Central memory CD8-positive, alpha-beta T cell (primary cell): Measurements from ENCODE around the gene PTPRF.

ENCODE experiments used
- ATAC-seq: fragments of 150-1000 bp; cut with Tn5 transposase; replicated peaks from 2 replicates; pipeline ENCODE4 v1.10.0; 2022; ENCODE audit warnings: mild to moderate bottlenecking, moderate FRiP score, moderate number of reproducible peaks; ENCODE audit not compliant: poor library complexity, severe bottlenecking; ENCODE audit errors: extremely low read depth
- DNase-seq, 2 donors: peaks; one replicate each; pipeline ENCODE4 v3.0.0; 2021; ENCODE audit warnings: low spot score in 2 of 2
- H3K27ac Mint-ChIP-seq: one replicate; pipeline ENCODE4 v1.8.0; 2022; ENCODE audit warnings: low read depth, mild to moderate bottlenecking, moderate library complexity, mixed read lengths
- H3K27me3 Mint-ChIP-seq: one replicate; pipeline ENCODE4 v1.8.0; 2022; ENCODE audit warnings: mixed read lengths
- H3K36me3 Mint-ChIP-seq: one replicate; pipeline ENCODE4 v1.8.0; 2022; ENCODE audit warnings: mild to moderate bottlenecking, moderate library complexity, mixed read lengths; ENCODE audit not compliant: insufficient read depth
- H3K4me1 Mint-ChIP-seq: one replicate; pipeline ENCODE4 v1.8.0; 2022; ENCODE audit warnings: mixed read lengths
- H3K4me3 Mint-ChIP-seq: one replicate; pipeline ENCODE4 v1.8.0; 2022; ENCODE audit warnings: mild to moderate bottlenecking, moderate library complexity, mixed read lengths
- H3K9me3 Mint-ChIP-seq: one replicate; pipeline ENCODE4 v1.8.0; 2022; ENCODE audit warnings: mixed read lengths

The PTPRF gene

DNA sequence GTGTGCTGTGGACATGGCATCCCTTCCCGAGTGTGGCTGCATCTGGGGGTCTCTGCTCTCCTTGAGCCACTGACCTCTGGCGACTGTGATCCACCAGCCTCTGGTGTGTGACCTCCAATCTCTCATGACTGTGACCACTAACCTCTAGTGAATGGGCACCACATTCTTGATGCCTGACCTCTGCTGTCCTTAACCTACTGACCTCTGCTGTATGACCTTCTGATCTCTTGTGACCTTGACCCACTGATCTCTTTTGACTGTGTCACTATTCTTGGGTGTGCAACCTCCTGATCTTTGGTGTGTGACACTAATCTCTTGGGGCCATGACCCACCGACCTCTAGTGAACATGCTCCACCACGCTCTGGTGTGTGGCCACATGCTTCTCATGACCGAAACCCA is 73.5 kb downstream of the PTPRF start:
- Mint-ChIP-seq H3K36me3 (peaks cover 2% of the 10 kb centered on the region), H3K4me1 (no peaks in the 10 kb centered on the region), H3K27ac (no peak overlapping the region), H3K9me3 (no peaks in the 10 kb centered on the region), H3K27me3 (peaks cover 6% of the 10 kb centered on the region), H3K4me3 (no peak overlapping the region)
- no peak for DNase-seq
- ATAC-seq, result no peak

DNA sequence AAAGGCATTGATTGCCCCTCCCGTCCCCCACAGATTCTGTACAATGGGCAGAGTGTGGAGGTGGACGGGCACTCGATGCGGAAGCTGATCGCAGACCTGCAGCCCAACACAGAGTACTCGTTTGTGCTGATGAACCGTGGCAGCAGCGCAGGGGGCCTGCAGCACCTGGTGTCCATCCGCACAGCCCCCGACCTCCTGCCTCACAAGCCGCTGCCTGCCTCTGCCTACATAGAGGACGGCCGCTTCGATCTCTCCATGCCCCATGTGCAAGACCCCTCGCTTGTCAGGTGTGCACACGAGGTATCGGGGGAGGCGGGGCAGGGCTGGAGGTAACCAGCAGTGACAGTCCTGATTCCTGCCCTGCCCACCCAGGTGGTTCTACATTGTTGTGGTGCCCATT is 74.5 kb downstream of the PTPRF start:
- Mint-ChIP-seq H3K27ac (no peak overlapping the region), H3K9me3 (no peaks in the 10 kb centered on the region), H3K36me3 (peaks cover 2% of the 10 kb centered on the region), H3K4me3 (no peak overlapping the region), H3K27me3 (peaks cover 11% of the 10 kb centered on the region), H3K4me1 (no peaks in the 10 kb centered on the region)
- ATAC-seq (no peak), DNase-seq (no peak)

DNA sequence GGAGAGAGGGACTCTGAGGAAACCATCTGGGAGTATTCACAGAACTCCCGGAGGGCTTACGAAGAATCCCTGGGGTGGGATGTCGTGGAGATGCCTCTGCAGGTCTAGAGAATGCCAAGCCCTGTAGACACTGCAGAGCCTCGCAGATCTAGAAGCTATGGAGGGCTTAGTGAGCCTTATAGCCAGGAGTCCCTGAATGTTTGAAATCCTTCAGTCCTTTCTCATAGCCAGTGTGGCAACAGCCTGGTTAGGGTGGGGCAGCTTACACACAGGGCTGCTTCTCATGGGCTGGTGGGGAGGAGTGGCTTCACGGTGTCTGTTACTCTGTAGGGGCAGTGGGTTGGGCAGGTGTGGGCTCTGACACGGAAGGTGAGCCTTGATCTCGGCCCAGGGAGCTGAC is 75.1 kb downstream of the PTPRF start:
- Mint-ChIP-seq H3K4me3 (no peak overlapping the region), H3K27ac (no peak overlapping the region), H3K4me1 (no peaks in the 10 kb centered on the region), H3K9me3 (no peaks in the 10 kb centered on the region), H3K36me3 (peaks cover 2% of the 10 kb centered on the region), H3K27me3 (peaks cover 12% of the 10 kb centered on the region)
- ATAC-seq (no peak), DNase-seq (no peak)

DNA sequence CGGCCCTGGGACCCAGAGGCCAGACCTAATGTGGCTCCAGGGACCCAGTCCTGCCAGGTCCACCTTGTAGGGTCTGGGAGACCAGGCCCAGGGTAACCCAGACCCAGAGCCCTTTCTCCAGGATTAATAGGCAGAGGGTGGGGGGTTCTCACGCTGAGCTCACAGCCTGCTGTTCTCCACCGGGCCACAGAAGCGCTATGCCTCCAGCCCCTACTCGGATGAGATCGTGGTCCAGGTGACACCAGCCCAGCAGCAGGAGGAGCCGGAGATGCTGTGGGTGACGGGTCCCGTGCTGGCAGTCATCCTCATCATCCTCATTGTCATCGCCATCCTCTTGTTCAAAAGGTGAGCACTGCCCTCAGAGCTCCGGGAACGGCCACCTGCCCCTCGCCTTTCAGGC is 75.9 kb downstream of the PTPRF start:
- H3K9me3 Mint-ChIP-seq, result no peaks in the 10 kb centered on the region

DNA sequence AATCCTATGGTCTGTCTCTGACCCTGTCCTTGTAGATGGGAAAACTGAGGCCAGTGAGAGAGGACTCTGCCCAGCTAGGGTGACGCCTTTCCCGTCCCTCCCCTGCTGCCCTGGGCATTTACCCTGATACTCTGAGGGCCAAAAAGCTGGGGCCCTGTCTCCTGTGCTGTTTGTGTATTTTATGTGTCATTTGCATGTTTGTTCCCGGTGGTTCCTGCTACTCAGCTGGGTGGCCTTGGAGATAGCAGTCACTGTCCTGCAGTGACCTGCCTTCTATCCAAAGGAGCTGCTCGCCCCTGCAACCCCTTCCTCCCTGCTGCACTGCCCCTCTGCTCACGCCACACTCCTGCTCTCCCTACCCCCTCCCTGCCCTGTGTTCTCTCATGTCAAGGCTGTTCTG is 78.1 kb downstream of the PTPRF start:
- Mint-ChIP-seq H3K4me1 (no peaks in the 10 kb centered on the region), H3K4me3 (no peak overlapping the region), H3K27ac (no peak overlapping the region), H3K36me3 (no peaks in the 10 kb centered on the region), H3K27me3 (peaks cover 38% of the 10 kb centered on the region), H3K9me3 (no peaks in the 10 kb centered on the region)
- no peak for ATAC-seq
- no peak for DNase-seq

More for the DNA sequence above, 75.9 kb downstream of the PTPRF start:
- no peak overlapping the region for H3K27ac Mint-ChIP-seq
- H3K36me3 Mint-ChIP-seq, result peaks cover 2% of the 10 kb centered on the region
- ATAC-seq, result no peak
- DNase-seq, result no peak
- H3K27me3 Mint-ChIP-seq, result peaks cover 21% of the 10 kb centered on the region
- no peaks in the 10 kb centered on the region for H3K4me1 Mint-ChIP-seq
- H3K4me3 Mint-ChIP-seq, result no peak overlapping the region

DNA sequence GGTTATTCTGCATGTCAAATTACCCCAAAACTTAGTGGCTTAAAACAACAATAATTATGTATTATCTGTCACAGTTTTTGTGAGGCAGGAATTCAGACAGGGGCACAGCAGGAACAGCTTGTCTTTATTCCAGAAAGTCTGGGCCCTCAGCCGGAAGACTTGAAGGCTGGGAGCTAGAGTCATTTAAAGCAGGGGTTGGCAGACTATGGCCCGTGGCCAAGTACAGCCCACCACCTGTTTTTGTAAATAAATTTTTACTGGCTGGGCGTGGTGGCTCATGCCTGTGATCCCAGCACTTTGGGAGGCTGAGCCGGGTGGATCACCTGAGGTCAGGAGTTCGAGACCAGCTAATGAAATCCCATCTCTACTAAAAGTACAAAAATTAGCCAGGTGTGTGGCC is 79.7 kb downstream of the PTPRF start:
- ATAC-seq (no peak), DNase-seq (no peak)
- H3K27ac Mint-ChIP-seq, result no peak overlapping the region
- no peaks in the 10 kb centered on the region for H3K9me3 Mint-ChIP-seq
- no peak overlapping the region for H3K4me3 Mint-ChIP-seq
- no peaks in the 10 kb centered on the region for H3K4me1 Mint-ChIP-seq
- peaks cover 38% of the 10 kb centered on the region for H3K27me3 Mint-ChIP-seq
- no peaks in the 10 kb centered on the region for H3K36me3 Mint-ChIP-seq

DNA sequence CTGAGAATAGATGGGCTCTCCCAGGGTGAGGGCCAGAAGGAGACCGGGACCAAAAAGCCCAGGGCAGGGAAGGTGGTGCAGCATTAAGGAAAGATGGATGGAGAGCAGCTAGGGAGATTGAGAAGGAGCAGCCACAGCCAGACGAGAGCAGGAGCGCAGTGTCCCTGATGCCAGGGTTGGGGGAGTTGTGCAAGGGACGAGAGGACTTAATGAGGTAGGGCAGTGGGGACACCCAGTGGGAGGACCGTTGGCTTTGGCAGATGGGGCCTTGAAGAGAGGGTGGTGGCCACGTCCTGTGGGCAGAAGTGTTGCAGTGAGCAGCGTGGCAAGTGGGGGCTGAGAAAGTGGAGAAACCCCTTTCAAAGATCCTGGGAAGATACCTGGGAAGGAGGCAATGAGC is 81.3 kb downstream of the PTPRF start:
- no peaks in the 10 kb centered on the region for H3K36me3 Mint-ChIP-seq
- no peak overlapping the region for H3K4me3 Mint-ChIP-seq
- no peak for ATAC-seq
- H3K27ac Mint-ChIP-seq, result no peak overlapping the region
- peaks cover 38% of the 10 kb centered on the region for H3K27me3 Mint-ChIP-seq
- H3K9me3 Mint-ChIP-seq, result no peaks in the 10 kb centered on the region
- H3K4me1 Mint-ChIP-seq, result no peaks in the 10 kb centered on the region
- no peak for DNase-seq

DNA sequence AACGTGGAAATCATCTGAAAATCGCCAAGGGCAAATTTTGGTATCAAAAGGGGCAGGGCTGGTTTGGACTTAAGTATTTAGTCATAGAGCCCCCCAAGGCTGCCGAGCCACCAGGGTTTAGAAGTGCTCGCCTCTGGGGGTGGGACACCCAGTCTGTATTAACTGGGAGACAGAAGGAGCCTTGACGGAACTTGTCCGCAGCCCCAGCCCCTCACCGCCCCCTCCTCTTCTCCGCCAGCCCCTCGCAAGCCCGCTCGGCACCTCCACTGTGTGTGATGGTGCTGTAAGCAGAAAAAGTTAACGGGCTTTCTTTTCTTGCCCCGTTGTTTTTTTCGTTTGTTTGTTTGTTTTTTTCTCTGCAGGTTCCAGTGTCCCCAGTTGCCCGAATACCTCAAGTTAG is 81.7 kb downstream of the PTPRF start:
- ATAC-seq (no peak), DNase-seq (no peak)
- H3K9me3 Mint-ChIP-seq, result no peaks in the 10 kb centered on the region
- H3K36me3 Mint-ChIP-seq, result no peaks in the 10 kb centered on the region
- no peak overlapping the region for H3K27ac Mint-ChIP-seq
- no peak overlapping the region for H3K4me3 Mint-ChIP-seq
- H3K4me1 Mint-ChIP-seq, result no peaks in the 10 kb centered on the region
- peaks cover 38% of the 10 kb centered on the region for H3K27me3 Mint-ChIP-seq

DNA sequence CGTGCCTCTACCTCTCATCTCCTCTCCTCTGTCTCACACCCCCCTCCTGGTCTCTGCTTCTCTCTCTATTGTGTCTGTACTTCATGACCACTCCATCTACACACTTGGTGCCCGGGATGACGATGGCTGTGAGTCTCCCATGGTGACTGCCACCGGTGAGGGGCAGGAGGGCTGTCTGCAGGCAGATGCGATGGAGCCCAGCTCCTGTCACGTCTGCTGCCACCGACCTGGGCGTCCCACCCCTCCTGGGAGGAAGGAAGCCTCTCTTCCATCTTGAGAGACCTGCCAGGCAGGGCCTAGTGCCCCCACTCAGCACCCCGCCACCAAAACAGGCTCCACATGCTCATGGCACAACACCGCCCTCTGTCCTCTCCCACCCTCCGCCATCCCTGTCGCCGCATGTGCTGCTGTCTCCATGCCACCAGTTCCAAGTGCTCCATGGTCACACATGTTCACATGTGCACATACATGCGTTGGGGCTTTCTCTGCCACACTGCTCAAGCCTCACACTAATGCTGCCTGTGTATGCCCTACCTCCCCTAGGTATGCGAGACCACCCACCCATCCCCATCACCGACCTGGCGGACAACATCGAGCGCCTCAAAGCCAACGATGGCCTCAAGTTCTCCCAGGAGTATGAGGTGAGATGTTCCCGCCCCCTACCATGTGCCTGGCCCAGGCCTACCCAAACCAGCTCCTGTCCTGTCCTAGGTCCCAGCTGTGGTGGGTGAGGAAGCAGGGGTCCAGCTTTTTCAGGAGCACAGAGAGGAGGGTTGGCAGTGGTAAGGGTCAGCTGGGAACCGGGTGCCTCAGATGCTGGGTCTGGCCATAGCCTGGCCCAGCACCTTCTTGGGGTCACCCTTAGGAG is 82.6 kb downstream of the PTPRF start:
- ATAC-seq, result no peak
- Mint-ChIP-seq H3K27me3 (peaks cover 38% of the 10 kb centered on the region), H3K4me1 (no peaks in the 10 kb centered on the region), H3K27ac (no peak overlapping the region), H3K4me3 (no peak overlapping the region), H3K36me3 (no peaks in the 10 kb centered on the region), H3K9me3 (no peaks in the 10 kb centered on the region)
- no peak for DNase-seq

DNA sequence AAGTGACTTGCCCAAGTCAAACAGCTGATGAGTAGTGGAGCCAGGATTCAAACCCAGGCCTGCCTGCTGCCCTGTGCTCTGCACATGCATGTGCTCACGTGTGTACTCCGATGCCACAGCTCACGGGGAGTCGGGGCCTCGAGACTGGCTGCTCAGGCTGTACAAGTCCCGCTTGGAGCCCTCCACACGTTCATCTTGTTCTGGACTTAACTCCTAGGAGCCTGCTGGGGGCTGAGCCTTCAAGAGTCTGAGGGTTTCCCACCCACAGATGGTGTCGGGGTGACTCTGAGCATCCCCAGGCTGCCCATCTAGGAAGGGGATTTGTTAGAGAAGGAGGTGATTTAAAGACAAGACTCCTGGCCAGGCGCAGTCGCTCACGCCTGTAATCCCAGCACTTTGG is 83.5 kb downstream of the PTPRF start:
- Mint-ChIP-seq H3K4me1 (no peaks in the 10 kb centered on the region), H3K27me3 (peaks cover 32% of the 10 kb centered on the region), H3K4me3 (no peak overlapping the region), H3K27ac (no peak overlapping the region), H3K9me3 (no peaks in the 10 kb centered on the region), H3K36me3 (no peaks in the 10 kb centered on the region)
- DNase-seq (no peak), ATAC-seq (no peak)

DNA sequence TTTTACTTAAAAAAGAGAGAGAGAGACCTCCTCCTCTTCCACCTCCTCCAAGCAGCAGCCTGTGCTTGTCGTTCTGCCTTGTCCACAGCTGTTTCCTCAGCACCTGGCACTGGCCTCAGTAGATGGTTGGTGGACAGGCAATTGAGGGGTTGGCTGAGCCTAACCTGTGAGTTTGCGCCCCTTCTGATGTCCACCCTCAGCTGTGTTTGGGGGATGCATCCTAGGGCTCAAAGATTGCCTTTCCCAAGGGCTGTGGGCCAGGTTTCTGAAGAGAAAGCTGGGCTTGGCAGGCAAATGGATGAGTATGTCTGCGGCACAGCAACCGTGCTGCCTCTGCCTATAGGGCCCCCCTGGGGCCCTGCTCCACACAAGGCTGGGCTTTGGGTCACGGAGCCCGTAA is 84.2 kb downstream of the PTPRF start:
- H3K4me3 Mint-ChIP-seq, result no peak overlapping the region
- ATAC-seq (no peak), DNase-seq (no peak)
- no peaks in the 10 kb centered on the region for H3K36me3 Mint-ChIP-seq
- H3K27ac Mint-ChIP-seq, result no peak overlapping the region
- H3K9me3 Mint-ChIP-seq, result no peaks in the 10 kb centered on the region
- H3K27me3 Mint-ChIP-seq, result peaks cover 27% of the 10 kb centered on the region
- no peaks in the 10 kb centered on the region for H3K4me1 Mint-ChIP-seq

DNA sequence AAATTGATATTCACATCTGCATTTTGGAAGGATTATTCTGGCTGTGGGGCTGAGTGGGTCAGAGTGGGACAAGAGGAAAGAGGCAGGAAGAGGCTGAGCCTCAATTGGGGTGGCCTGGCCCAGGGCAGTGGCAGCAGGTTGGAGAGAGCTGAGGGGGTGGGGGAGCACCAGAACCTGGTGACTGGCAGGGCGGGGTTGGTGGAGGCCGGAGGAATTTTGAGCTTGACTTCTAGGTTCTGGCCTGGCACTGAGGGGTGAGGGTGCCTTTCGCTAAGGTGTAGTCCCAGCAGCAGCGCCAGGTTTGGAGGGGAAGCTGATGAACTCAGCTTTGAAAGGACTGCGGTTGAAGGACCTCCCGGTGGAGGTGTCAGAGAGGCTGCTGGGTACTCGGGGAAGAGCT is 85.7 kb downstream of the PTPRF start:
- DNase-seq, result no peak
- no peaks in the 10 kb centered on the region for H3K36me3 Mint-ChIP-seq
- H3K27ac Mint-ChIP-seq, result no peak overlapping the region
- no peaks in the 10 kb centered on the region for H3K4me1 Mint-ChIP-seq
- no peaks in the 10 kb centered on the region for H3K9me3 Mint-ChIP-seq
- no peak overlapping the region for H3K4me3 Mint-ChIP-seq
- H3K27me3 Mint-ChIP-seq, result peaks cover 20% of the 10 kb centered on the region
- ATAC-seq, result no peak

DNA sequence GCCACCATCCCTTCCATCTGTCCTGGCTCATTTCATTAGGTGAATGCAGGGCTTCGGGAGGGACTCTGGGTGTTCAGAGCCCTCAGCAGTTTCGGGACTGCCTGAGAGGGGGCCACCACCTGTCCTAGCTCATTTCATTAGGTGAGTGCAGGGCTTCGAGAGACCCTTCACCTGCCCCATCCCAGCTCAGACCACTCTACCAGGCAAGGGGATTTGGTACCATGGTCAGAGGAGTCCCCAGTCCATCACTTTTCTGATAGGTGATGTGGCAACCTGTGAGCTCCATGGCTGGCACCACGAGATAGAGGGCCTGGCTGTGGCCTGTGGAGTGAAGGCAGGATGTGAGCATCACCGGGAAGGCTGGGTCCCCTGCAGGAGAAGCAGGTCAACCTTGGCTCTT is 86.3 kb downstream of the PTPRF start:
- no peaks in the 10 kb centered on the region for H3K36me3 Mint-ChIP-seq
- H3K4me3 Mint-ChIP-seq, result no peak overlapping the region
- no peak for ATAC-seq
- H3K9me3 Mint-ChIP-seq, result no peaks in the 10 kb centered on the region
- H3K27ac Mint-ChIP-seq, result no peak overlapping the region
- no peak for DNase-seq
- peaks cover 13% of the 10 kb centered on the region for H3K27me3 Mint-ChIP-seq
- no peaks in the 10 kb centered on the region for H3K4me1 Mint-ChIP-seq
